ENCODE measurements around the gene ARHGAP24.

ARHGAP24 gene

DNA sequence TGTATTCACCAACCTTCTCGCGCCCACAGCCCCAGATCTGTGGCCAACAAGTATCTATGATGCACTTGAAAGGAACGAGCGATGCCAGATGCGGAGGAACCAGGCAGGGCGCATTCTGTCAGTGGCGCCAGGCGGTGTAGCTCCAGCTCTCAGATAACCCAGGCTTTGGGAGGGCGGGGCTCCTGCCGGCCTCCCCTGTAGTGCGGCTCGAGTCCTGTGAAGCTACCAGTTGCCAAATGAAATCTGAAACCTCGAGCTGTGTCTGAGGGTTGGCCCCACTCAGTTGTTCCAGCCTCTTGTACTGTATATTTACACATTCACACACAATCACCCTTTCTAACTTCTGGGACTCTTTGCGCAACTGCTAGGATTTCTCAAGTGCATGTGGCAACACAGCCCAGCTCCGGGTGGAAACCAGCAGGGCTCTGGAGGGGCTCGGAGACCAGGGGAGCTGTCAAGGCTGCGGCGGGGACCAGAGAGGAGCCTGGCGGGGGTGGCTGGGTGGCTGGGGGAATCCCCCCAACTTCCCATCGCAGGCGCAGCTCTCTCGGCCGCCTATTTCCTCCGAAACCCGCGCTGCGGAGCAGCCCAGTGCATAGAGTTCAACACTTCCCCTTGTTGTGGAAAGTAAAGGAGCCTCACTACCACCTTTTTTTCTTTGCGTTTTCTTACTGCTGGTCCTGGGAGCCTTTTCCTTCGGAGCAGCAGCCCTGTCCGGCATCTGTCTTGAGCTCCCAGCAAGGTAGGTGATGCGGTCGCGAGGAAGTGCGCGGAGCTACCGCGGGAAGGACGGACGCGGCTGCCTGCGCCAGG is at the start of gene ARHGAP24:
Gene ARHGAP24 (plus strand): TSS at position 333 of the 813 bp plus-strand sequence.
- DNase-seq (ENCODE audit: low read depth): peak; percentile 97

- DNase-seq (ENCODE audit: low read depth): no peak
These were observed 48.6 kb upstream of the ARHGAP24 start for GRCh38 chr4:85426366-85426765.

GRCh38 chr4:85427123-85427522 is 47.8 kb upstream of the ARHGAP24 start:
- DNase-seq (ENCODE audit: low read depth): no peak

- DNase-seq (ENCODE audit: low read depth): no peak
These were observed 44.7 kb upstream of the ARHGAP24 start for GRCh38 chr4:85430226-85430625.

GRCh38 chr4:85430697-85431096 is 44.3 kb upstream of the ARHGAP24 start:
- DNase-seq (ENCODE audit: low read depth): no peak

DNA sequence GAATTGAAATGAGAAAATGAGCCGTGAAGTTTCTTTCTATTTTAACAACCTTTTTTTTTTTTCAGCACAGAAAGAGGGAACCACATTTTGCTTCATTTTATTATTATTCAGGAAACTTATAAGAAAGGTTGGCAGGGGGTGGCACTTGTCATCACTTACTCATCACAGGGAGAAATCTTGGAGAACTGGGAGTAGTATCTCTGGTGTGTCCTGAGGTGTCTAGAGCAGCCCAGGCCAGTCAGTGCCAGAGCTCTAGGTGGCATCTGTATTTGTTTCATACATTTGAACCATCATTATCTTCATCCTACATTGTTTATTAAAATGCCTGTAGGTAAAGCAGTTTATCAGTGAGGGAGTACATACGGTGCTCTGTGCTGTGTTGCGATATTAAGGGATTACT is 43.8 kb upstream of the ARHGAP24 start:
- DNase-seq (ENCODE audit: low read depth): no peak

GRCh38 chr4:85431881-85432485 is 43.0 kb upstream of the ARHGAP24 start:
- DNase-seq (ENCODE audit: low read depth): no peak

DNA sequence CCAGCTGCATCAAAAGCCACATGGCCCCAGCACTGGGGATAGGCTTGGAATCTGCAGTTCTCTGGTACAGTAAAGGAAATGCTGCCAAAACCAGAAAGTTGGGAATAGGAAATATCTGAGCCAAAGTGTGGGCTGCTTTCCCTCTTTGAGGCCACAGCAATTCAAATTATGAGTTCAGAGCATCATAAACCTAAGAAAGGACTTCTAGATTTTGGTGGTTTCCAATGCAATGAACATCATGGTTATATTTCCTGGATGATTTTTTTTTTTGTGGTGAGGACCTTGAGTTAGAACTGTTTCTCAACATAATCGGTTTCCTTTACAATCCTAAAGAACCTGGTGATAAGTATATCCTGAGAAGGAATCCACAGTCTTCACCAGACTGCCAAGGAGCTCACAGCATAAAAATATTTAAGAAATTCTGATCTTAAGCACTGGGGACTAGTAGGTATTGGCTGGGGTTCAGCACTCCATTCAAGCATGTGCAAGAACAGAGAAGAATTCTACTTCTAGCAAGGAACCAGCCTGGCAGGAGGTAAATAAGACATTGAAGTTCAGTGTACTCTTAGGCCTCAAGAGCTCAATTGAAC is 29.8 kb upstream of the ARHGAP24 start:
- no peak for DNase-seq (ENCODE audit: low read depth)

DNA sequence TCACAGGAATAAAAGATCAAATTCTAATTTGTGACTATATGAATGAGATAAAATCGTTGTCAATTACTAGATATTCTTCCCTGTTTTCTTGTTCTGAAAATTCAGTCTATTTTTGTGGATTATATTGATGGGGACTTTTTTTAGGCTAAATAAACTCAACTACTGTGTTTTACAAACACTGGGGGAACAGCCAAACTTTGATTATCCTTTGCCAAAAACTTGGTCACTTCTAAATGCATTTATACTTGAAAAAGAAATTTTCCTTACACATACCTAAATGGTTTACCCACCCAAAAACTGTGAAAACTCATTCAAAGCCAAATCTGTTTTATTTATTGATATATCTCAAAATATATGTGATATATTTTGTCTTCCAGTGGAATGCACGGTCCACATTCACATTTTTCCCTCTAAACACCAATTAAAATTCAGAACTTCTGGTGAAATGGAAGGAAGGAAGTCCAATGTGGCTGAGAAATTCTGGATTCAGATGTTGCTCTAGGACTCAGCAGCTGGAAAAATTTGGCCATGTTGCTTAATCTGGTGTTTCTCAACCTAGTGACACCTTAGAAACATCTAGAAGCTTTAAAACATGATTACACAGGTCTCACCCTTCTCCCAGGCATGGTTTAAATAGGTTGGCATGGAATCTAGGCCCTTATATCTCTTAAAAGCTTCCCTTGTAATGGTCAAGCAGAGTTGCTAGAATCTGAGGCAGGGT is 28.6 kb upstream of the ARHGAP24 start:
- no peak for DNase-seq (ENCODE audit: low read depth)

DNA sequence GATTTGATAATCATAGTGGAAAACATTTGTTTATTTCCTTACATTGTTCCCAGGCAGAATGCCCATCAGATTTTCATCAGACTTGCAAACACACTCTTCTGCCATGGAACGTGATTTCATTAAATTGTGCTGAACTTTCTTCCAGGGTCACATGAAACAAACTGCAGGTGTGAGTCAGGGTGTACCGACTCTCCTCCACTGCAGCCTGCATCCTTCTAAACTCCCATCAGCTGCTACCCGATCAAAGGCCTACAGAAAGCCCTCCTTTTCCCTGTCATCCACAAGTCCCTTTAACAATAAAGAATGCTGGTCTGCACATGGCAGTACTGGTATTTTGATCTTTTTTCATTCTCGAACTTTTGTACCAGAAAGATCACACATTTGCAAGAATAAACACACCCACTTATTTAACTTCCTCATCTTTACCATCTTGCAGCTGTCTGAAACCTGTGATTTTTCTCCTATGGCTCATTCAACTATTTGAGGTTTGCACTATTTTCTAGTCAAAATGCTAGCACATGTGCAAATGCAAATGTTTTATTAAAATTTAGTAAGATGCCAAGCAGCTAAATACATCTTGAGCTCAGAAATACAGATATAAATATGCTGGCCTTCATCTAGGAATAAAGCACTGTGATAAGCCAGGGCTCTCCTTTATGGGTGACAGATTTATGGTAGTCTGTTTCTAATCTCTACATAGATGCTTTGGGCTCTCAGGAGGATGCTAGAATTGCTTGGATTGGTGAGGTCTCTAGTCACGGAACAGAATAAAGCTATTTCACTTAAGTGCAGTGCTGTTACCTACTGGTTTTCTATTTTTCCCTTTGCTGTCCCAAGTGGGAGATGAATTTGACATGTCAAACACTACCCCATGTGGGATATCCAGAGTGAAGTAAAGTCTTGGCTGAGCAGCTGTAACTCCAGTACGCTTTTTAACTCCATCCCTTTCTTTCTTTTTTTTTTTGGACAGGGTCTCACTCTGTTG is 25.8 kb upstream of the ARHGAP24 start:
- no peak for DNase-seq (ENCODE audit: low read depth)

DNA sequence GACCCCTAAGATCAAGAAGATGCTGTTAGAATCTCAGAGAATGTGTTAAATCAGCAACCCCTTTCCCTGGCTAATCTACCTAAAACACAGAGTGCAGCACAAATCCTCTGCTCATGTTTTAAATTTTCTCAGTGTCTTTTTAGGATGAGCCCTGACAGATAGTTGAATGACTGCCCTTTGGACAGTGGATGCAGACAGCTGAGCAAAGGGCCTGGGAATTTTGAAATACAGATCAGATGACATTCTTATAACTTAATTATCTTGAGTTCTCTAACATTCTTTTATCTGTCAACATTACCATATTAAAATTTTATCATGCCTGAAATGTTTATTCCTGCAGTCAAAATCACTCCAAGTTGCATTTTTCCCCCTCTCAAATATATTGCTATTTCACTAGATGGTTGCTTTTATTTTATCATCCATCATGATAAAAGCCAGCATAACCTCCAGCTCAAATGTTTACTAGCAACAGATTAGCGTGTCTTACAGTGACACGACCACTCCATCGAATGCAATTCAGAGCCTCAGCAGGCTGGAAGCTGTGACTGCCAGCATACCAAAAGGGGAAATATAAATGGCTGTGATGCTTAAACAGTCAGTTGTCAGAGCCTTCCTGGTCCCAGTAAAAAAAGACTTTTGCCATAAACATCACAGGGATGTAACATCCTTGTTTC is 22.8 kb upstream of the ARHGAP24 start:
- DNase-seq (ENCODE audit: low read depth): peak; percentile 11

DNA sequence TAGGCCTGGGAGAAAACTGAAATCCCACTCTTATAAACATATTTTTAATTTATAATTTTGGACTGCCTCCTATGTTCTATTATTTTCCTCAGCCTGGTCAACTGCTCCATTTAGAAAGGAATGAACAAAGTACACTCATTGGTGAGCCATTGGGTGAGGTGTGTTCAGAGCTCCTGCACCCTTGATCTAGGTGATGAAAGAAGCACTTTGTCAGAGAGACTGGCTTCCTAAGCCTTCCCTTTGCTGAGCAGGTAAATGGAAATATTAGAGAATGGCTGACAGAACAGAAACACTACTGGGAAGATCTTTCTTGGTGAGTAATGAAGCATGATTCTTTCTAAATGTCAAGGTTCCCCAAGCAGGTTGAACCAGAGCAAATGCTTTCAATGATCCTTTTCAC is 19.0 kb upstream of the ARHGAP24 start:
- no peak for DNase-seq (ENCODE audit: low read depth)

DNA sequence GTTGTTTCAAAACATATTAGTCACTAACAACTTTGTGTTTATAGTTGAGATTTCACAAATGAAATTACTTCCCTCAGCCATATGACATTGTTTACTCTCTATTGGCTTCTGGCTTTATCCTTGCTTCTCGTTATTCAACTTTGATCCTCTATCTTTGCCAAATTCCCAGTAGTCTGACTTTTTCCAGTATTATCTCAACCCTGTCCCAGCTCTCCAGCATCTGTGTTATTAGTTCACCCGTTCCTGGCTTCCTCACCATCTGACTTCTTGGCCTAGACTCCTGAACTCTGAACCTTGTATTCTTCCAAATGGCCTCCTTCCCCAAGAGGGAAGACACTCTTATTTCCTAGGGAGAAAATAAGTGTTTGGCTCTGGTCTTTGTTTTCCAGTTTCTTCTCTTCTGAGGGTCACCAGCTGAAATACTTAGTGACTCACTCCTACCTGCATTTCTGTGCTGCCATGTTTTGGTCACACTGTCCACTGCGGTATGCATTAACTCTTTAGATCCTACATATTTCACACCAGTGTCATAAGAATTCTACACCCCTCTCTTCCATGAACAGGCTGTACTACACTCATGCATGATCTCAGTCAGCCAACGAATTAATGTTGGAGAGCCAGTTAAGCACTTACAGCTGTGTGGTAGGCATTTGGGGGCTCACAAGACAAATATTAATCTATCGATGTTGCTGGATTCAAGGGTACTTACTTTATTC is 17.0 kb upstream of the ARHGAP24 start:
- no peak for DNase-seq (ENCODE audit: low read depth)

DNA sequence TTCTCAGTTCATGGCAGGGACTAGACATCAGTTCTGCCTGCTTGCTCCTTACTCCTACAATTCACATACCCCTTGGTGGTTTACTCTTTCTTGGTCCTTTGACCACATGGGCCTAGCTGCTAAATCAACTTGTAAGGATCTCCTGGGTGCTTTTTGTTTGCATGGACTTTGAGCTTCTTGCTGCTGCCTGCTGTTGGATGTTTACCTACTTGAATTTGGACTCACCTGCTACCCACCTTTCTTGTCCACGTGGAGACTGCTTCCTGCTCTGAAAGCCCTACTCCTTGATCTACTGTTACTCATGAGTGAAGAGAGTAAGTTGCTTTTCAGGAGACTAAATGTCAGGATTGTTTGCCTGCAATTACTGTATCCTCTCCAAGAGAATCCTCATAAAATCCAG is 15.2 kb upstream of the ARHGAP24 start:
- no peak for DNase-seq (ENCODE audit: low read depth)

DNA sequence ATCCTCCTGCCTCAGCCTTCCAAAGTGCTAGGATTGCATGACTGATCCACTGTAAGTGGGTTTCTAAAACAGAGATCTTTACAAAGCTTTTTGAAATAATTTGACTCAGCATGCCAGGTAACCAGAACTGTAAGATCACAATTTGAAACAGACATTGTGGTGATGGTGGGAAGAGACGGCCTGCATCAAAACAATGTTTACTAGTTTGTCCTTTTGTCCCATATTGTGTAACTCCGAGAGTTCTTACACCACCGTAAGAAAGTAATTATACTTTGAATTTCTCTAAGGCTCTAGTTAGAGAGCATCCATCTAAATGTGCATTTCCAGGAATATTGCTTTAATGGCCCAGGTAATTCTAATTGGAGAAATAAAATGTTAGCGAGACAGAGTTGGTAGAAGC is 594 bp upstream of the ARHGAP24 start:
- DNase-seq (ENCODE audit: low read depth): no peak

- DNase-seq (ENCODE audit: low read depth): peak; percentile 29
These were observed 782 bp downstream of the ARHGAP24 start for GRCh38 chr4:85475631-85476233.

- no peak for DNase-seq (ENCODE audit: low read depth)
These were observed 1.4 kb downstream of the ARHGAP24 start for GRCh38 chr4:85476381-85476780.

- peak; percentile 35 for DNase-seq (ENCODE audit: low read depth)
These were observed 2.6 kb downstream of the ARHGAP24 start for GRCh38 chr4:85477534-85477933.

GRCh38 chr4:85478576-85478975 is 3.6 kb downstream of the ARHGAP24 start:
- DNase-seq (ENCODE audit: low read depth): peak; percentile 87

Data from EH (cell line).